Globus pallidus (tissue), 1 donor: Measurements from ENCODE around the gene TUBB2B.

Source experiments
- DNase-seq: peaks from one replicate; pipeline ENCODE4 v3.0.0-alpha.2; 2015; ENCODE audit warnings: low spot score

Gene TUBB2B

GRCh38 chr6:3232017-3232945 lies 4.8 kb upstream of the TUBB2B start:
- DNase-seq = no peak

- peak; percentile 84 for DNase-seq
Measured at GRCh38 chr6:3231247-3232016, 4.0 kb upstream of the TUBB2B start.

GRCh38 chr6:3230900-3231246 lies 3.4 kb upstream of the TUBB2B start:
- peak; percentile 66 for DNase-seq

- no peak for DNase-seq
Measured at GRCh38 chr6:3230256-3230882, 2.9 kb upstream of the TUBB2B start.

GRCh38 chr6:3229566-3230178 lies 2.2 kb upstream of the TUBB2B start:
- no peak for DNase-seq

GRCh38 chr6:3228771-3229565 lies 1.5 kb upstream of the TUBB2B start:
- DNase-seq = no peak

- no peak for DNase-seq
Measured at GRCh38 chr6:3228046-3228671, 706 bp upstream of the TUBB2B start.

GRCh38 chr6:3226481-3227362 lies 731 bp downstream of the TUBB2B start:
- DNase-seq = peak; percentile 66

GRCh38 chr6:3226042-3226441 lies 1.4 kb downstream of the TUBB2B start:
- DNase-seq = no peak

GRCh38 chr6:3222506-3223038 lies 4.9 kb downstream of the TUBB2B start:
- no peak for DNase-seq

GRCh38 chr6:3221578-3221977 lies 5.9 kb downstream of the TUBB2B start:
- no peak for DNase-seq

GRCh38 chr6:3220366-3220765 lies 7.1 kb downstream of the TUBB2B start:
- peak; percentile 79 for DNase-seq

- DNase-seq = no peak
Measured at GRCh38 chr6:3218266-3218665, 9.2 kb downstream of the TUBB2B start.

- DNase-seq = no peak
Measured at GRCh38 chr6:3217286-3217685, 10.2 kb downstream of the TUBB2B start.

GRCh38 chr6:3214898-3215297 lies 12.6 kb downstream of the TUBB2B start:
- no peak for DNase-seq

- no peak for DNase-seq
Measured at GRCh38 chr6:3213334-3213695, 14.1 kb downstream of the TUBB2B start.

GRCh38 chr6:3212261-3212660 lies 15.2 kb downstream of the TUBB2B start:
- no peak for DNase-seq

- peak; percentile 91 for DNase-seq
Measured at GRCh38 chr6:3211681-3212080, 15.8 kb downstream of the TUBB2B start.

- no peak for DNase-seq
Measured at GRCh38 chr6:3210024-3210610, 17.3 kb downstream of the TUBB2B start.
